ENCODE results near the gene GDPD1.

The GDPD1 gene

DNA sequence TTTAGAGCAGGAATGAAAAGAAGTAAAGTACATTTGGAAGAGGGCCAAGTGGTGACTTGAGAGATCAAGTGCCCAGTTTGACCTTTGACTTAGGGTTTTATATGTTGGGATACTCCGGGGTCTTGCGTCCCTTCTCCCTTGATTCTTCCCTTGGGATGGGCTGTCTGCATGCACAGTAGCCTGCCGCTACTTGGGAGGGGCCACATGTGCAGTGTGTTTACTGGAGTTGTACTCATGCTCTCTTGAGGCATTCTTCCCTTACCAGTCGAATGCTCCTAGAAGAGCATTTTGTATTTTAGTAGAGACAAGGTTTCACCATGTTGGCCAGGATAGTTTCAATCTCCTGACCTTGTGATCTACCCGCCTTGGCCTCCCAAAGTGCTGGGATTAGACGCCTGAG lies 23.8 kb downstream of the GDPD1 start:
- no peak overlapping the region for H3K4me3 ChIP-seq (ENCODE audit: low read length)
- TF ChIP-seq, protein P1, sequence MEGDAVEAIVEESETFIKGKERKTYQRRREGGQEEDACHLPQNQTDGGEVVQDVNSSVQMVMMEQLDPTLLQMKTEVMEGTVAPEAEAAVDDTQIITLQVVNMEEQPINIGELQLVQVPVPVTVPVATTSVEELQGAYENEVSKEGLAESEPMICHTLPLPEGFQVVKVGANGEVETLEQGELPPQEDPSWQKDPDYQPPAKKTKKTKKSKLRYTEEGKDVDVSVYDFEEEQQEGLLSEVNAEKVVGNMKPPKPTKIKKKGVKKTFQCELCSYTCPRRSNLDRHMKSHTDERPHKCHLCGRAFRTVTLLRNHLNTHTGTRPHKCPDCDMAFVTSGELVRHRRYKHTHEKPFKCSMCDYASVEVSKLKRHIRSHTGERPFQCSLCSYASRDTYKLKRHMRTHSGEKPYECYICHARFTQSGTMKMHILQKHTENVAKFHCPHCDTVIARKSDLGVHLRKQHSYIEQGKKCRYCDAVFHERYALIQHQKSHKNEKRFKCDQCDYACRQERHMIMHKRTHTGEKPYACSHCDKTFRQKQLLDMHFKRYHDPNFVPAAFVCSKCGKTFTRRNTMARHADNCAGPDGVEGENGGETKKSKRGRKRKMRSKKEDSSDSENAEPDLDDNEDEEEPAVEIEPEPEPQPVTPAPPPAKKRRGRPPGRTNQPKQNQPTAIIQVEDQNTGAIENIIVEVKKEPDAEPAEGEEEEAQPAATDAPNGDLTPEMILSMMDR (conservative IDR thresholded peaks at IDR 0.05; ENCODE audit: low read length): no peak
- no peak for DNase-seq (ENCODE audit: low read depth)

DNA sequence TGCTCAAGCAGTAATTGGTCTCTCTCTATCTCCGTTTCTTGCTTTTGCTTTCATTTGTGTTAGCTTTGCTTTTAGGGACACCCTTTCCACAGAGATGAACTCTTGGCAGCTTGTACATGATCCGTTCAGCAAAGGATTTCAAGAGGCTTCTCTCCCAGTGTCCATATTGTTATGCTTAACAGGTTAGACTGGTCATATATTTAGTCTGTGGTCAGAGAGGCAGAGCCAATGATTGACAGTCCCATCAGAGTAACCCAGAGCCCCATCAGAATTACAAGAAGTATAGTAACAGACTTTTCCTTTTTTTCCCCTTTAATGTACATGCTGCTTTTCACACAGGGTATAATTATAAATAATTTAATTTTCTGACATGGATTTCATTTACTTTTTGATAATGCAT lies 34.4 kb downstream of the GDPD1 start:
- DNase-seq (ENCODE audit: low read depth): no peak
- H3K4me3 ChIP-seq (ENCODE audit: low read length): no peak overlapping the region
- TF ChIP-seq, protein P1 (conservative IDR thresholded peaks at IDR 0.05; ENCODE audit: low read length): no peak

- no peak for DNase-seq (ENCODE audit: low read depth)
- no peak overlapping the region for H3K4me3 ChIP-seq (ENCODE audit: low read length)
- TF ChIP-seq, protein P1 (conservative IDR thresholded peaks at IDR 0.05; ENCODE audit: low read length): no peak
Observed at GRCh38 chr17:59257101-59257500, 36.8 kb downstream of the GDPD1 start.

DNA sequence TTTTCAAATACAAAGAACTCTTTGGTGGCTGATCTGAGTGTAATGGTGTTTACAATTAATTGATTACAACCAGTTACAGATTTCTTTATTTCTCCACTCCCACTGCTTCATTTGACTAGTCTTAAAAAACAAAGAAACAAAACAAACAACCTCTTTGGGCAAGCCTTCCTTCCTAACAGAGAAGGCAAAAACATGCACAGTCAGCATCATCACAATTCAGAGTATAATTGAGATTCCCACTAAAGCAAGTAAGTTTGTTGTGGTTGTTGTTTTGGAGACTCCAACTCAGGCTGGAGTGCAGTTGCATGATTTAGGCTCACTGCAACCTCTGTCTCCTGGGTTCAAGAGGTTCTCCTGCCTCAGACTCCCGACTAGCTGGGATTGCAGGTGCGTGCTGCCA lies 40.4 kb downstream of the GDPD1 start:
- TF ChIP-seq, protein P1 (conservative IDR thresholded peaks at IDR 0.05; ENCODE audit: low read length): no peak
- no peak for DNase-seq (ENCODE audit: low read depth)
- no peak overlapping the region for H3K4me3 ChIP-seq (ENCODE audit: low read length)

DNA sequence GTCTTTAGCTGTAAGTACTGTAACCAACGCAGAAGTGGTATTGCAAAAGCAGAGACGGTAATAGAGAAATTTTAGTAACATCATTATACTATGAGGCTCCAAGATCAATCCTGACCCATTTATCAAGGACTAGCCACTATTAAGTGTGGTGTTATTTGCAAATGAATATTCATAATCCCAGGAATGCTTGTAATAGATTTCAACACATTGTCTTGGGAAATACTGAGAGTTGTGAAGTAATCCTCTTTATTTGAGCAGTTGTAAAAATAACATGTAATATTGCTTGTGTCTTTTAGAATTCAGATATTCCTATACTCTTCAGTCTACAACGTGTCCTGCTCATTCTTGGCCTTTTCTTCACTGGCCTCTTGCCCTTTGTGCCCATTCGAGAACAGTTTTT lies 46.4 kb downstream of the GDPD1 start:
- no peak overlapping the region for H3K4me3 ChIP-seq (ENCODE audit: low read length)
- TF ChIP-seq, protein P1 (conservative IDR thresholded peaks at IDR 0.05; ENCODE audit: low read length): no peak
- DNase-seq (ENCODE audit: low read depth): peak; percentile 23

DNA sequence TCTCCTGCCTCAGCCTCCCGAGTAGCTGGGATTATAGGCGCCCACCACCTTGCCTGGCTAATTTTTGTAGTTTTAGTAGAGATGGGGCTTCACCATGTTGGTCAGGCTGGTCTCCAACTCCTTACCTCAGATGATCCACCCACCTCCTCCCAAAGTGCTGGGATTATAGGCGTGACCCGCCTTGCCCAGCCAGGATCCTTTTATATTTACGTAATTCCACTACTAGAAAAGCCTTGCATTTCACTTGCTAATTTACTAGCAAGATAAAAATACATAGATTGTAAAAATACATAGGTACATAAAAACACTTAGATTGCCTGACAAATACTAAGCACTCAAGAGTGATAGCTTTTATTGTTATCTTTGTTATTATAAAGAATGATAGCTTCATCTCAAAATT lies 47.5 kb downstream of the GDPD1 start:
- H3K4me3 ChIP-seq (ENCODE audit: low read length): no peak overlapping the region

GRCh38 chr17:59275618-59276017 lies 55.3 kb downstream of the GDPD1 start:
- TF ChIP-seq, protein P1 (conservative IDR thresholded peaks at IDR 0.05; ENCODE audit: low read length): no peak
- no peak for DNase-seq (ENCODE audit: low read depth)
- no peak overlapping the region for H3K4me3 ChIP-seq (ENCODE audit: low read length)

More for the DNA sequence above, 47.5 kb downstream of the GDPD1 start:
- TF ChIP-seq, protein P1 (conservative IDR thresholded peaks at IDR 0.05; ENCODE audit: low read length): no peak
- DNase-seq (ENCODE audit: low read depth): no peak
